Activated CD4-positive, alpha-beta T cell treated with anti-CD3 and anti-CD28 coated beads for 24 hours (primary cell): ENCODE results near the gene ADGRG3.

Source experiments
- DNase-seq, 2 donors: peaks; one replicate each; pipeline ENCODE4 v3.0.0-alpha.2; 2020; ENCODE audit warnings: low read depth in 2 of 2

Gene ADGRG3

DNA sequence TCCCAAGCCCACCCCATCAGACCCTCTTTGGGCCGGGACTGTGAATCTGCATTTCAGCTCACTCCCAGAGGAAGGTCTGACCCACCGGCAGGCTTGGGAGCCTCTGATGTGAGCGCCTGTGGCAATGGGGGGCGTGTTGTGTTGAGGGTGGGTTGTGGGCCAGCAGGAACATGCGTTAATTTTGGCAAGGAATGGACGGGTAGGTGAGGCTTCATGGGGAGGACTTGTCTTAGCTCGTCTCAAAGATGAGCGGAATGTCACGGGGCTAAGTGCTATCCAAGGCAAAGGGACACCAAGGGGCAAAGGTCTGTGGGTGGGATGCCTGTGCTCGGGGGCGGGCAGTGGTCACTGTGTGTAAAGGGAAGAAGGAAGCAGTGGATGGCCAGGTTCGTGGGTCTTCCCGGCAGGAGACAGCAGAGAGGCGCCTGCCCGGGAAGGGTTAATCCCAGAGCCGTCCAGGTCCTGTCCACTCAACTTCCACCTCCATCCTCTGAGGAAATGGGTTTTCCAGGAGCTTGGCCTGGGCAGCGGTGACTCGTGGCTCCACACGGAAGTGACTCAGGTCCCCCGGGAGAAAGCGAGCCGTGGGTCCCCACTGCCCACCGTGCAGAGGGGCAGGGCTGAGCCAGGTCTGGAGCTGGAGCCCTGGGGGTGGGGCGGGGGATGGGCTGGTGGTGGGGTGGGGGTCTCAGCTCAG lies 22.3 kb upstream of the ADGRG3 start:
- no peak for DNase-seq

- no peak for DNase-seq
Observed at GRCh38 chr16:57646388-57647039, 21.6 kb upstream of the ADGRG3 start.

DNA sequence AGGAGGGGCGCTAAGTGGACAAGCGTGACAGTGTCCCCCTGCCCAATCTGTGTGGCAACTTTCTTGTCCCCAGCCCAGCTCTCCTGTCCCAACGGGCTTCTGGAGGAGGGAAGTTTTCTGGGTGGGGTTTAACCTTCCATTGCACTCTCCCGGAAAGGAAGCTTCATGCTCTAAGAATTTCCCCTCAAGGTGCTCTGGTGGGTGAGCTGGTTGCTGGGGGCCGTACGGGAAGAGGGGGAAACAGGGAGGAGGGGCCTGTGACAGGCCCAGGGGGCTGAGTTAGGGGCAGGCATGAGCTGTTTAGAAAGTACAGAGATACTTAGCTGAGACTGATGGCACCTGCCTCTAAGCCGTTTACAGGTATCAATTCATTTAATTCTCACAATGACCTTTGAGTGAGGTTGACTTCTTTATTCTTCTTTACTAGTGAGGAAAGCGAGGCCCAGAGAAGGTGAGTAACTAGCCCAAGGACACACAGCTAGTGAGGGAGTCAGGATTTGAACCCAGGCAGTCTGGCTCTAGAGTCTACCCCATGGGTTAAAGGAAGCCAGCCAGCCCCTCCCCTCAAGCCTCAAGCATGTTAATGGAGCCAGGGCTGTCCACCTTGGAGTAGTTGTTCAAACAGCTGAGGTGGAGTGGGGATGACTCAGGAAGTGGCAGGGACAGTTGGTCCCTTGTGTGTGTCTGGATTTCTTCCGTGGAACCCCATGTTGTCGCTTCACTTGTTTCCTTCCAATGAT lies 20.8 kb upstream of the ADGRG3 start:
- no peak for DNase-seq

- no peak for DNase-seq
Observed at GRCh38 chr16:57648125-57648524, 20.0 kb upstream of the ADGRG3 start.

DNA sequence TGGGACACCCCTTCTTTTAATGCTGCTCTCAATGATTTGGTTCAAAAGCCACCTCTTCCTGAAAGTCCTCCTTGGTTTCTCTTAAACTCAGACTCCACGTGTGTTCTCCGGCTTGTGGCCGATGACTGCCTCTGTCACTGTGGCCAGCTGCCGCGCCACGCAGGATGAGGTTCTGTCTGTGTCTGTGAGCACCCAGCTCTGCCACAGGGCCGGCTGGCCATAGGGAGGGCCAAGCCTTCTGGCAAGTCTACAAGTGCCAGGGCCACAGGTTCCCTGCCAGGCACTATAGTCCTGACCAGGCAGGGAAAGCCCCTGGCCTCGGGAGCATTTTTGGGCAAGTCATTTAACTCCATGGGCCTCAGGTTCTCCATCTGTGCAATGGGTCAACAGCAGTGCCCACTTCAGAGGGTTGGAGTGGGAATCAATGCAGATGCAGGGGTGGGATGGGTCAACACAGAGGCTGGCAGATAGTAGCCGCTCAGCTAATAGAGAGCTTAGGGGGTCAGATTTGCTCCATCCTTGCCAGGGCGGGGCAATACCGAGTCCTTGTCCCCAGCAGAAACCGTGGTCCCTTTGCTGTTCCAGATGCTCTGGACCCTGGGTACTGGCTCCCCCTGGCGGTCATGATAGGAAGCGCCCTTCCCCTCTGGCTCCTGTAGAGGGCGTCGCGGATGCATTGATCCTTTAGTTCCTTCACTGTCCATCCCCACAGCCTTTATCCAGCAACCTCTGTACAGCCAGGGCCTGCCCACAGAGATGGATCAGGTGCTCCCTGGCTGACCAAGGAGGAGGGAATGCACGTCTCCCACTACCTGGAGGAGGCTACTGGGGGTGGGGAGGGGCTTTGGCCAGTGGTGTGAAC lies 19.3 kb upstream of the ADGRG3 start:
- DNase-seq = peak; percentile 82 to 85

DNA sequence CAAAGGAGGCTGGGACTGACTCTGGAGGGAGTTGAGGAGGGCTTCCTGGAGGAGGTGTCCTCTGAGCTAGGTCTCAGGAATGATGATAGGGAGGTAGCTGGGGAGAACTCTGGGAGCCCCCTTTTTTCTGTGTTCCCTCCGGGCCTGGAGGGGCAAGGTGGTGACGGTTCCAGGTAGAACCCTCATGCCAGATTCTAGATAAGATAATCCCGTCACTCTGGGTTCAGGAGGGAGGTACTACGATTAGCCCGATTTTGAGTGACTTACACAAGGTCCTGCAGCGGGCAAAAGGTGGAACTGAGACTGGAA lies 18.7 kb upstream of the ADGRG3 start:
- no peak for DNase-seq

DNA sequence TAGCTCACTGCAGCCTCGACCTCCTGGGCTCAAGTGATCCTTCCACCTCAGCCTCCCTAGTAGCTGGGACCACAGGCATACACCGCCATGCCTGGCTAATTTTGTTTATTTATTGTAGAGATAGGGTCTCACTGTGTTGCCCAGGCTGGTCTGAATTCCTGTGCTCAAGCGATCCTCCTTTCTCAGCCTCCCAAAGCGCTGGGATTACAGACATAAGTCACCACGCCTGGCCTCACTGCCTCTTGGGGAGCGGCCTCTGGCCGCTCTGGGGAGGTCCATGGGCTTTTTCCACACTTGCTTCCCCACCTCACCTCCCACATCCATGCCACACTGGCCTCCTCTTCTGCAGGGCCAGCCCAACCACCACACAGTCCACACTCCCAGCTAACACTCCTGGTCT lies 18.3 kb upstream of the ADGRG3 start:
- DNase-seq = no peak

DNA sequence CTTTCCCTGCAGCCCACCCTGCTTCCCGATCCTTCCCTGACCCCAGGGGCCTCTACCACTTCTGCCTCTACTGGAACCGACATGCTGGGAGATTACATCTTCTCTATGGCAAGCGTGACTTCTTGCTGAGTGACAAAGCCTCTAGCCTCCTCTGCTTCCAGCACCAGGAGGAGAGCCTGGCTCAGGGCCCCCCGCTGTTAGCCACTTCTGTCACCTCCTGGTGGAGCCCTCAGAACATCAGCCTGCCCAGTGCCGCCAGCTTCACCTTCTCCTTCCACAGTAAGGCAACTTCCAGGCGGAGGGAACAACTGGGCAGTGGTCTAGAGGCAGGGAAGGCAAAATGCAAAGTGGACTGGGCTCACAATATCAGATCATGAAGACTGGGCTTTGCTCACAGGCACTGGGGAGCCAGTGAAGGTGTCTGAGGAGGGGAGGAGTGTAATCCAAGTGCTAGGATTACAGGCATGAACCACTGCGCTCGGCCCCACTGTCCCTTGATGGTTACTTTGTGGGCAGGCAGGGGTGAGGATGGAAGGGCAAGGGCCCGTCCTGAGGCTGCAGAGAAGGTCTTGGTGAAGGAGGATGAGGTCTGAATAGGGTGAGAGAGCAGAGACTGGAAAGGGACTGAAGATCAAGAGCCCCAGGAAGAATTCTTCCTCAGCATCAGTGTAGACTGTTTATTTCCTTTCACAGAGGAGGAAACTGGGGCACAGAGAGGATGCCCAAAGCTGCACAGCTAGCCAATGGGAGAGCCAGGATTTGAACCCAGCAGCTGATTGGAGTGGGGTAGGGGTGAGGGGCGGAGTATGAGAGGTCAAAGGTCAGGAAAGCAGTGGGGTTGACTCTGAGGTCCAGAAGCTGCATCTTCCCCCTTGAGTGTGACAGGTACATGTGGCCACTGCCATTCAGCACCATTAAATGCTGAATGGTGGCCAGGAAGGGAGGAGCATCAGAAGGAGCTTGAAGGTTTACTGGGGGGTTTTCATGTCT lies 16.5 kb upstream of the ADGRG3 start:
- no peak for DNase-seq

- DNase-seq = no peak
Observed at GRCh38 chr16:57652695-57653471, 15.2 kb upstream of the ADGRG3 start.

DNA sequence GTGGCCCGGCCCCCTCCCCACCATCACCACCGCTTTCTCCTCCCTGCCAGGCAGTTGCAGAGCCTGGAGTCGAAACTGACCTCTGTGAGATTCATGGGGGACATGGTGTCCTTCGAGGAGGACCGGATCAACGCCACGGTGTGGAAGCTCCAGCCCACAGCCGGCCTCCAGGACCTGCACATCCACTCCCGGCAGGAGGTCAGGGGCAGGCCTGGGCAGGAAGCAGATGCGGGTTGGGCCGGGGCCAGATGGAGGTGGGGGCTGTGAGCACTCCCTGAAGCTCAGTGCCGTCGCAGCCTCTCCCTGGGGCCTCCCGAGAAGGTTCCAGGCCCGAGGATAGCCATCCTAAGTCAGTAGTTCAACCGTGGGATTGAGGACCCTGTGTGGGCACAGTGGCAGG lies 14.2 kb upstream of the ADGRG3 start:
- DNase-seq = no peak

GRCh38 chr16:57656342-57656955 lies 11.7 kb upstream of the ADGRG3 start:
- DNase-seq = no peak

- no peak for DNase-seq
Observed at GRCh38 chr16:57657228-57657627, 10.9 kb upstream of the ADGRG3 start.

- no peak for DNase-seq
Observed at GRCh38 chr16:57658130-57658877, 9.8 kb upstream of the ADGRG3 start.

DNA sequence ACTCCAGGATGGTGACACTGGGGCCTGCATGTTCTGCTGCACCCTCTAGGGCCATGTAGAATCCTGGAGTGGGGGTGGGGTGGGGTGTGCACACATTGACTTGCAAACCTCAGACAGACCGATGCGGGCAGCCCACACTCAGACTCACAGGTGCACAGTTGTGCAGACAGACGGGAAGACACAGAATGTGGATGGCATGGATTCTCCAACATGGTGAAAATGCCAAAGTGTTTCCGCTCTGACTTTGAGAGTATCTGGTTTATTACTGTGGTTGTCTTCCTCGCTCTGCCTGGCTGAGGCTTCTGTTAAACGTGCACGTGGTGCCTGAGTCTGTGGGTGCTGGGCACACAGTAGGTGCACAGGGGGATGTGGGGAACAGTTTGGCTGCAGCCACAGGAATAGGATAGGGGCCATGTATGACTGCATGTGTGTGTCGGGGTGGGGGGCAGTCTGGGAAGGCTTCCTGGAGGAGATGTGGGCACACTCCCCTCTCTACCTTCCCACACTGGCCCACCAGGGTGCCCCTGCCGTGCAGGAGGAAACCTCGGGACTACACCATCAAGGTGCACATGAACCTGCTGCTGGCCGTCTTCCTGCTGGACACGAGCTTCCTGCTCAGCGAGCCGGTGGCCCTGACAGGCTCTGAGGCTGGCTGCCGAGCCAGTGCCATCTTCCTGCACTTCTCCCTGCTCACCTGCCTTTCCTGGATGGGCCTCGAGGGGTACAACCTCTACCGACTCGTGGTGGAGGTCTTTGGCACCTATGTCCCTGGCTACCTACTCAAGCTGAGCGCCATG lies 9.0 kb upstream of the ADGRG3 start:
- DNase-seq = no peak

DNA sequence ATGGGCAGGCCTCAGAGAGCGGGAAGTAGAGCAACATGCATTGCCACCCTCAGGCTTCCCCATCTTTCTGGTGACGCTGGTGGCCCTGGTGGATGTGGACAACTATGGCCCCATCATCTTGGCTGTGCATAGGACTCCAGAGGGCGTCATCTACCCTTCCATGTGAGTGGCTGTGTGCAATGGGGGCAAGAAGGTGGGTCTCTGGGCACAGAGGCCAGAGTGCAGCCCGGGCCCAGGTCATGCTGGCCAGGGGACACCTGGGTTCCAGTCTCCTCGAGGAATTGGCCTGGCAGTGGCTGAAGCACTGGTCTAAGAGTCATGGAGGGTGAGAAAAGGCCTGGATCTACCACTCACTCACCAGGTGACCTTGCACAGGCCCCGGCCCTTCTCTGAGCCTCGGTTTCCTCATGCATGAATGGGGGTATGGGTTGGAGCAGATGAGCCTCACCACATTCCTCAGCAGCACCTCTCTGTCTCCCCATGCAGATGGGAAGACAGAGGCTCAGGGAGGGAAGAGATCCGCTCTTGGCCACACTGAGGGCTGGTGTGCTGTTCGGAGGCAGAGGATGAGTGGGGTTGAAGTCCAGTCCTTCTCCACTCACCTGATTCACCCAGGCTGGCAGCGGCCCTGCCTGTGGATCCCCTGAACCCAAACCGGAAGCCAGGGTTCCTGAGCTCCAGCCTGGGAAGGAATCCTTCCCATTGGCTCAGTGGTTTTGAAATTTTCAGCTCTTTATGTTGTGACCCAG lies 7.2 kb upstream of the ADGRG3 start:
- DNase-seq = no peak

DNA sequence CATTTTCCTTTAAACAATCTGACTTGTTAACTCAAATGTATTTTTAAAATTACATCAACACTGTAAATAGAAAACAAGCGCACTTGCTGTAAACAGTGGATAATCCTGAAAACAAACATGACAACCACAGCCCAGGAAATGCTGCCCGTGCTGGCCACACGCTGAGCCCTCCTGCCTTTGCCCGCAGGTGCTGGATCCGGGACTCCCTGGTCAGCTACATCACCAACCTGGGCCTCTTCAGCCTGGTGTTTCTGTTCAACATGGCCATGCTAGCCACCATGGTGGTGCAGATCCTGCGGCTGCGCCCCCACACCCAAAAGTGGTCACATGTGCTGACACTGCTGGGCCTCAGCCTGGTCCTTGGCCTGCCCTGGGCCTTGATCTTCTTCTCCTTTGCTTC lies 6.6 kb upstream of the ADGRG3 start:
- DNase-seq = no peak
